Endometrial microvascular endothelial cells (primary cell): ENCODE data around the gene ECHDC3. TPM values are rescaled to one million over a fixed set of nuclear protein-coding genes. Genes with fewer than 3 reads are reported as not detected.
"Not testable (repeated sequence)": the region's sequence is repeated elsewhere in the genome, so short reads cannot be mapped to it uniquely, and the experiment has no call there.

Source experiments
- in situ Hi-C: cut with HindIII; loops from 2 replicates; pipeline ENCODE4 v1.10.0; 2017; ENCODE audit warnings: low sequenced_read_pairs, low pct_unique_long_range_greater_than_20kb; ENCODE audit errors: inconsistent ontology term
- total RNA-seq: library from RNA; depleted of rRNA; stranded (reverse); fragments of >200 nt; gene quantifications from one replicate; pipeline ENCODE4 v1.2.3, GENCODE V29; 2015; ENCODE audit errors: inconsistent ontology term

ECHDC3 gene
- total RNA-seq, 1 donor from 2014 or later: 16.8 TPM

- in situ Hi-C loops: no loop called here
These were observed 28.2 kb upstream of the ECHDC3 start for GRCh38 chr10:11713963-11714362.

- in situ Hi-C loops: no loop called here
These were observed 27.3 kb upstream of the ECHDC3 start for GRCh38 chr10:11714750-11715365.

GRCh38 chr10:11715815-11716494, 26.2 kb upstream of the ECHDC3 start:
- in situ Hi-C loops: no loop called here

GRCh38 chr10:11716686-11717085, 25.5 kb upstream of the ECHDC3 start:
- in situ Hi-C loops: no loop called here

GRCh38 chr10:11719496-11720259, 22.5 kb upstream of the ECHDC3 start:
- in situ Hi-C loops: no loop called here

GRCh38 chr10:11720260-11720741, 21.9 kb upstream of the ECHDC3 start:
- in situ Hi-C loops: no loop called here

GRCh38 chr10:11721806-11722205, 20.4 kb upstream of the ECHDC3 start:
- in situ Hi-C loops: no loop called here

GRCh38 chr10:11723359-11723758, 18.8 kb upstream of the ECHDC3 start:
- in situ Hi-C loops: no loop called here

- in situ Hi-C loops: no loop called here
These were observed 17.0 kb upstream of the ECHDC3 start for GRCh38 chr10:11724938-11725776.

GRCh38 chr10:11725912-11726311, 16.3 kb upstream of the ECHDC3 start:
- in situ Hi-C loops: no loop called here

- in situ Hi-C loops: no loop called here
These were observed 14.6 kb upstream of the ECHDC3 start for GRCh38 chr10:11727563-11727962.

GRCh38 chr10:11728353-11728752, 13.8 kb upstream of the ECHDC3 start:
- in situ Hi-C loops: no loop called here

- in situ Hi-C loops: no loop called here
These were observed 12.3 kb upstream of the ECHDC3 start for GRCh38 chr10:11729790-11730315.

- in situ Hi-C loops: no loop called here
These were observed 11.4 kb upstream of the ECHDC3 start for GRCh38 chr10:11730779-11731178.

- in situ Hi-C loops: not testable (repeated sequence)
These were observed 5.4 kb upstream of the ECHDC3 start for GRCh38 chr10:11736767-11737166.

- in situ Hi-C loops: not testable (repeated sequence)
These were observed 4.7 kb upstream of the ECHDC3 start for GRCh38 chr10:11737258-11738032.

GRCh38 chr10:11740907-11741306, 1.3 kb upstream of the ECHDC3 start:
- in situ Hi-C loops: no loop called here

- in situ Hi-C loops: no loop called here
These were observed 574 bp upstream of the ECHDC3 start for GRCh38 chr10:11741608-11742007.
